Caki2 (cell line): ENCODE measurements around the gene ARMC2. TPM values are rescaled to one million over a fixed set of nuclear protein-coding genes. Genes with fewer than 3 reads are reported as not detected.

ENCODE experiments used
- DNase-seq: peaks from one replicate; pipeline ENCODE4 v3.0.0-alpha.2; 2015; ENCODE audit warnings: low read depth
- in situ Hi-C: cut with HindIII; loops from 2 replicates; pipeline ENCODE4 v1.10.0; 2016; ENCODE audit warnings: low sequenced_read_pairs, low pct_unique_long_range_greater_than_20kb, mixed read lengths
- total RNA-seq: library from RNA; depleted of rRNA; stranded (reverse); fragments of >200 nt; shearing (Covaris generic); gene quantifications from 2 replicates; pipeline ENCODE4 v1.2.3, GENCODE V29; 2014; ENCODE audit warnings: low replicate concordance

The ARMC2 gene
- total RNA-seq, 1 experiment from 2014 or later: 0.17 TPM

- in situ Hi-C loops: no loop called here
Measured at GRCh38 chr6:108940741-108941140, 92.5 kb downstream of the ARMC2 start.

GRCh38 chr6:108941281-108941680, 93.1 kb downstream of the ARMC2 start:
- no peak for DNase-seq
- in situ Hi-C loops: no loop called here

More at GRCh38 chr6:108940741-108941140, 92.5 kb downstream of the ARMC2 start:
- no peak for DNase-seq

- in situ Hi-C loops: no loop called here
- DNase-seq: no peak
Measured at GRCh38 chr6:108941859-108942258, 93.6 kb downstream of the ARMC2 start.

GRCh38 chr6:108942556-108943492, 94.6 kb downstream of the ARMC2 start:
- DNase-seq: no peak
- in situ Hi-C loops: no loop called here

GRCh38 chr6:108944071-108944470, 95.8 kb downstream of the ARMC2 start:
- DNase-seq: no peak

GRCh38 chr6:108944707-108945680, 96.8 kb downstream of the ARMC2 start:
- in situ Hi-C loops: no loop called here
- no peak for DNase-seq

More at GRCh38 chr6:108944071-108944470, 95.8 kb downstream of the ARMC2 start:
- in situ Hi-C loops: no loop called here

GRCh38 chr6:108945681-108946159, 97.5 kb downstream of the ARMC2 start:
- DNase-seq: no peak
- in situ Hi-C loops: no loop called here

GRCh38 chr6:108946695-108947094, 98.5 kb downstream of the ARMC2 start:
- DNase-seq: no peak
- in situ Hi-C loops: no loop called here

- DNase-seq: peak; percentile 80
- in situ Hi-C loops: no loop called here
Measured at GRCh38 chr6:108947114-108947854, 99.1 kb downstream of the ARMC2 start.

- peak; percentile 57 for DNase-seq
- in situ Hi-C loops: no loop called here
Measured at GRCh38 chr6:108948181-108948661, 100.0 kb downstream of the ARMC2 start.

- in situ Hi-C loops: no loop called here
- no peak for DNase-seq
Measured at GRCh38 chr6:108951351-108951953, 103.2 kb downstream of the ARMC2 start.

- in situ Hi-C loops: no loop called here
- no peak for DNase-seq
Measured at GRCh38 chr6:108952776-108953486, 104.7 kb downstream of the ARMC2 start.

GRCh38 chr6:108953681-108954080, 105.5 kb downstream of the ARMC2 start:
- no peak for DNase-seq
- in situ Hi-C loops: no loop called here

- no peak for DNase-seq
- in situ Hi-C loops: no loop called here
Measured at GRCh38 chr6:108955329-108955949, 107.2 kb downstream of the ARMC2 start.

- no peak for DNase-seq
- in situ Hi-C loops: no loop called here
Measured at GRCh38 chr6:108957221-108957620, 109.0 kb downstream of the ARMC2 start.

GRCh38 chr6:108958900-108959770, 110.9 kb downstream of the ARMC2 start:
- no peak for DNase-seq
- in situ Hi-C loops: no loop called here
